Trophoblast cell (in vitro differentiated cells and primary cell): ENCODE data around the gene MXI1.

Experiments
- DNase-seq, 2 donors: peaks; one replicate each; pipeline ENCODE4 v3.0.0-alpha.2; 2016
- H2AFZ ChIP-seq: 2 replicates; pipeline ENCODE4 v1.6.1; 2013; ENCODE audit warnings: low read length, moderate library complexity, mild to moderate bottlenecking; ENCODE audit not compliant: insufficient read depth, poor library complexity
- H2AK5ac ChIP-seq: 2 replicates; pipeline ENCODE4 v1.6.1; 2013; ENCODE audit warnings: mild to moderate bottlenecking, low read length
- H2BK120ac ChIP-seq: 2 replicates; pipeline ENCODE4 v1.6.1; 2013; ENCODE audit warnings: low read length, mild to moderate bottlenecking, moderate library complexity; ENCODE audit not compliant: insufficient read depth, poor library complexity
- H2BK12ac ChIP-seq: 2 replicates; pipeline ENCODE4 v1.6.1; 2013; ENCODE audit warnings: mild to moderate bottlenecking, low read length, moderate library complexity
- H2BK5ac ChIP-seq: 2 replicates; pipeline ENCODE4 v1.6.1; 2013; ENCODE audit warnings: low read length, low read depth, moderate library complexity, mild to moderate bottlenecking; ENCODE audit not compliant: poor library complexity
- H3K14ac ChIP-seq: 2 replicates; pipeline ENCODE4 v1.6.1; 2013; ENCODE audit warnings: mild to moderate bottlenecking, low read length
- H3K18ac ChIP-seq: 2 replicates; pipeline ENCODE4 v1.6.1; 2013; ENCODE audit warnings: mild to moderate bottlenecking, low read length
- H3K23ac ChIP-seq: 2 replicates; pipeline ENCODE4 v1.6.1; 2013; ENCODE audit warnings: low read length
- H3K27ac ChIP-seq: 2 replicates; pipeline ENCODE4 v1.5.1; 2013; ENCODE audit warnings: low read depth, mild to moderate bottlenecking, inconsistent platforms, low read length, moderate library complexity
- H3K27me3 ChIP-seq: 2 replicates; pipeline ENCODE4 v1.6.1; 2013; ENCODE audit warnings: inconsistent platforms, mild to moderate bottlenecking, low read length, moderate library complexity; ENCODE audit not compliant: insufficient read depth
- H3K36me3 ChIP-seq, 2 experiments: 1 replicate in 1 of 2; 2 replicates in 1 of 2; pipeline ENCODE4 v1.6.1; 2013; ENCODE audit warnings: low read length in 2 of 2, mild to moderate bottlenecking in 2 of 2, moderate library complexity in 1 of 2; ENCODE audit not compliant: insufficient read depth in 2 of 2, control insufficient read depth in 1 of 2
- H3K4ac ChIP-seq: 2 replicates; pipeline ENCODE4 v1.6.1; 2013; ENCODE audit warnings: low read depth, mild to moderate bottlenecking, low read length, moderate library complexity
- H3K4me1 ChIP-seq, 2 experiments: 1 replicate in 1 of 2; 2 replicates in 1 of 2; pipeline ENCODE4 v1.6.1; 2013; ENCODE audit warnings: low read length in 2 of 2, mild to moderate bottlenecking in 2 of 2, moderate library complexity in 1 of 2; ENCODE audit not compliant: insufficient read depth in 2 of 2, control insufficient read depth in 1 of 2
- H3K4me2 ChIP-seq: 2 replicates; pipeline ENCODE4 v1.6.1; 2013; ENCODE audit warnings: inconsistent platforms, mild to moderate bottlenecking, low read length, moderate library complexity
- H3K4me3 ChIP-seq: 2 replicates; pipeline ENCODE4 v1.5.1; 2013; ENCODE audit warnings: mild to moderate bottlenecking, low read depth, low read length, inconsistent platforms
- H3K79me1 ChIP-seq: one replicate; pipeline ENCODE4 v1.6.1; 2013; ENCODE audit warnings: low read length
- H3K79me2 ChIP-seq: 2 replicates; pipeline ENCODE4 v1.6.1; 2013; ENCODE audit warnings: low read length, mild to moderate bottlenecking; ENCODE audit not compliant: control insufficient read depth, insufficient read depth, poor library complexity
- H3K9ac ChIP-seq: 2 replicates; pipeline ENCODE4 v1.6.1; 2013; ENCODE audit warnings: mild to moderate bottlenecking, low read length
- H3K9me3 ChIP-seq: 2 replicates; pipeline ENCODE4 v1.6.1; 2013; ENCODE audit warnings: low read depth, mild to moderate bottlenecking, control low read depth, inconsistent platforms, low read length; ENCODE audit not compliant: insufficient read depth
- H4K12ac ChIP-seq: 2 replicates; pipeline ENCODE4 v1.6.1; 2013; ENCODE audit warnings: low read depth, mild to moderate bottlenecking, low read length, moderate library complexity
- H4K8ac ChIP-seq: 2 replicates; pipeline ENCODE4 v1.6.1; 2013; ENCODE audit warnings: low read depth, mild to moderate bottlenecking, low read length, moderate library complexity
- H4K91ac ChIP-seq: one replicate; pipeline ENCODE4 v1.6.1; 2013; ENCODE audit warnings: low read depth, mild to moderate bottlenecking, low read length, moderate library complexity
- WGBS: extraction: QIAGEN DNeasy Blood & Tissue Kit; methylation state at CpG from one replicate; pipeline ENCODE4 v1.1.7; 2013; ENCODE audit warnings: missing lambda C conversion rate; ENCODE audit not compliant: insufficient read length, insufficient coverage; ENCODE audit errors: extremely low coverage; 5-methylcytosine and 5-hydroxymethylcytosine counted together

The MXI1 gene

DNA sequence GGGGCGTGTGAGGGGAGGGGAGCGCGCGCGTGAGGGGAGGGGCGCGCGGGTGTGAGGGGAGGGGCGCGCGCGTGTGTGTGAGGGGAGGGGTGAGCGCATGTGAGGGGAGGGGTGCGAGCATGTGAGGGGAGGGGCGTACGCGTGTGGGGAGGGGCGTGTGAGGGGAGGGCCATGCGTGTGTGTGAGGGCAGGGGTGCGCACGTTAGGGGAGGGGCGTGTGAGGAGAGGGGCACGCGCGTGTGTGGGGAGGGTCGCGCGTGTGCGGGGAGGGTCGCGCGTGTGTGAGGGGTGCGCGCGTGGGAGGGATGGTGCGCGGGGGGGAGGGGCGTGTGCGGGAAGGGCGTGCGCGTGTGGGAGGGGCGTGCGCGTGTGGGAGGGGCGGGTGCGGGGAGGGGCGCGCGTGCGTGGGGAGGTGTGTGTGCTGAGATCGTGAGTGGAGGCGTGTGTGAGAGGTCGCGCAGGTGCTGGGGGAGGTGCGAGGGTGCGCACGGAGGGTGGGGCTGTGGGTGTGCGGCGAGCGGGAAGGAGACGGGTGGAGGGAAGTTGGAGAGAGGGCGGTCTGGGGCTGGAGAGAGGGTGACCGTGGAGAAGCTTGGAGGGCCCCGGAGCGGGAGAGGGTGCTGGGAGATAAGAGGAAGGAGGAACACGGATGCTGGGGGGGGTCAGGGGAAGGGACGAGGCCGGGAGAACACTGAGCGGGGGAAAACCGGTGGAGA, 19.7 kb downstream of the MXI1 start:
- Histone ChIP-seq H4K91ac (no peak overlapping the region), H3K27me3 (no peaks in the 10 kb centered on the region), H3K4me2 (peak overlapping the region; percentile 86), H3K18ac (no peak overlapping the region), H3K4me1 (no peaks in the 10 kb centered on the region), H3K14ac (no peak overlapping the region), H3K79me2 (no peaks in the 10 kb centered on the region), H2AFZ (peak overlapping the region; percentile 72), H4K8ac (peak overlapping the region; percentile 33), H3K4ac (no peak overlapping the region), H3K79me1 (peaks cover 2% of the 10 kb centered on the region), H4K12ac (no peak overlapping the region), H3K9ac (peak overlapping the region; percentile 20), H2BK120ac (no peak overlapping the region), H3K9me3 (no peaks in the 10 kb centered on the region), H2BK12ac (no peak overlapping the region), H3K36me3 (no peaks in the 10 kb centered on the region), H3K4me3 (peak overlapping the region; percentile 98), H2BK5ac (no peak overlapping the region), H2AK5ac (no peak overlapping the region), H3K27ac (peak overlapping the region; percentile 56), H3K23ac (no peak overlapping the region)
- WGBS: no CpG with 5 or more reads among the region's 71 CpGs
- peak in 1 of 2 donors; percentile 27 for DNase-seq

DNA sequence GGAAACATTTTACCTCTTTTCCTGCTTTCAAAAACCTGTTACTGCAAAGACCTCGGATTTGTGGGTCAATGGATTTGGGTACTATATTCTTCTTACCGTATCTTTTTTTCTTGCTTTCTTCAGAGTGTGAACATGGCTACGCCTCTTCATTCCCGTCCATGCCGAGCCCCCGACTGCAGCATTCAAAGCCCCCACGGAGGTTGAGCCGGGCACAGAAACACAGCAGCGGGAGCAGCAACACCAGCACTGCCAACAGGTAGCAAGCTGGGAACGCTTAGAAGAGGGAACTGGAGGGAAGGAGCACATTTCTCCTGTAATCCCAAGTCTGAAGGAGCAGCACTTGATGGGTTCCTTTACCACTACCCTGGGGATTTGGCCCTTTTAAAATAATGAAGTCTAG, 20.7 kb downstream of the MXI1 start:
- Histone ChIP-seq H4K12ac (no peak overlapping the region), H3K23ac (no peak overlapping the region), H4K91ac (no peak overlapping the region), H3K79me1 (peaks cover 2% of the 10 kb centered on the region), H2BK120ac (no peak overlapping the region), H3K4me3 (no peak overlapping the region), H3K18ac (no peak overlapping the region), H2BK5ac (no peak overlapping the region), H4K8ac (no peak overlapping the region), H3K9ac (no peak overlapping the region), H2AFZ (no peak overlapping the region), H3K4ac (no peak overlapping the region), H3K4me1 (no peaks in the 10 kb centered on the region), H3K79me2 (no peaks in the 10 kb centered on the region), H2AK5ac (no peak overlapping the region), H3K36me3 (no peaks in the 10 kb centered on the region), H3K4me2 (no peak overlapping the region), H3K27me3 (no peaks in the 10 kb centered on the region), H2BK12ac (no peak overlapping the region), H3K27ac (no peak overlapping the region), H3K14ac (no peak overlapping the region), H3K9me3 (no peaks in the 10 kb centered on the region)
- no peak for DNase-seq
- no CpG with 5 or more reads among the region's 10 CpGs for WGBS

DNA sequence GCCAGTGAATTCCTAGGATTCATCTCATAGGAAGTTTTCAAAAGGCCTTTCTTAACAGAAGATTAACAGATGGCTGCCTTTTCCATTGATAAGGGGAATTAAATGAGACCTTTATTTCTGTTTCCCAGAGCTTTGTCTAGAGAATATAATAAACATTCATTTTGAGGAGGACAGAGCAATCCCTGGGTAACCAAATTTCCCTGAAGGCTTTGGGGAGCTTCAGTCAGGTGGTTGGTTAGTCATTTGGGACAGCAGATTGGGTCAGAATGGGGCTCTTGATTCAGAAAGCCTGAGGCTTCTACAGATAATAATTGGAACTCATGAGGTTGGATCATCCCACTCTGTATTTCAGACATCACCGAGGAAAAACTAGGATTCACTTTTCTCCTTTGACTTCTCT, 21.8 kb downstream of the MXI1 start:
- Histone ChIP-seq H2BK12ac (no peak overlapping the region), H2BK5ac (no peak overlapping the region), H3K36me3 (no peaks in the 10 kb centered on the region), H3K4ac (no peak overlapping the region), H3K79me1 (peaks cover 2% of the 10 kb centered on the region), H3K27me3 (no peaks in the 10 kb centered on the region), H3K4me1 (no peaks in the 10 kb centered on the region), H3K27ac (no peak overlapping the region), H3K79me2 (no peaks in the 10 kb centered on the region), H3K14ac (no peak overlapping the region), H3K9me3 (no peaks in the 10 kb centered on the region), H3K23ac (no peak overlapping the region), H2AK5ac (no peak overlapping the region), H3K9ac (no peak overlapping the region), H4K91ac (no peak overlapping the region), H4K12ac (no peak overlapping the region), H3K18ac (no peak overlapping the region), H4K8ac (no peak overlapping the region), H2BK120ac (no peak overlapping the region), H2AFZ (no peak overlapping the region), H3K4me2 (no peak overlapping the region), H3K4me3 (no peak overlapping the region)
- no CpG with 5 or more reads among the region's 1 CpG for WGBS
- no peak for DNase-seq

- H3K4me1 ChIP-seq: no peaks in the 10 kb centered on the region
- H3K27ac ChIP-seq: no peak overlapping the region
- peaks cover 0 to 2% of the 10 kb centered on the region in 2 experiments for H3K36me3 ChIP-seq
- no peak overlapping the region for H4K8ac ChIP-seq
- H3K23ac ChIP-seq: no peak overlapping the region
- no peak overlapping the region for H3K4ac ChIP-seq
- H3K18ac ChIP-seq: no peak overlapping the region
- H3K79me2 ChIP-seq: no peaks in the 10 kb centered on the region
- H2AFZ ChIP-seq: no peak overlapping the region
- H2BK12ac ChIP-seq: no peak overlapping the region
- H2BK120ac ChIP-seq: no peak overlapping the region
- WGBS: no CpG with 5 or more reads among the region's 1 CpG
- no peak overlapping the region for H4K12ac ChIP-seq
- H3K4me2 ChIP-seq: no peak overlapping the region
- no peak overlapping the region for H2BK5ac ChIP-seq
- no peaks in the 10 kb centered on the region for H3K9me3 ChIP-seq
- H3K9ac ChIP-seq: no peak overlapping the region
- H3K14ac ChIP-seq: no peak overlapping the region
- no peak overlapping the region for H4K91ac ChIP-seq
- H2AK5ac ChIP-seq: no peak overlapping the region
- no peak overlapping the region for H3K4me3 ChIP-seq
- H3K27me3 ChIP-seq: no peaks in the 10 kb centered on the region
- DNase-seq: no peak
- H3K79me1 ChIP-seq: no peaks in the 10 kb centered on the region
Observed at GRCh38 chr10:110233846-110234245, 26.4 kb downstream of the MXI1 start.
